ENCODE measurements around the gene GDAP2.
"Not testable (repeated sequence)": the region's sequence is repeated elsewhere in the genome, so short reads cannot be mapped to it uniquely, and the experiment has no call there.

The GDAP2 gene

DNA sequence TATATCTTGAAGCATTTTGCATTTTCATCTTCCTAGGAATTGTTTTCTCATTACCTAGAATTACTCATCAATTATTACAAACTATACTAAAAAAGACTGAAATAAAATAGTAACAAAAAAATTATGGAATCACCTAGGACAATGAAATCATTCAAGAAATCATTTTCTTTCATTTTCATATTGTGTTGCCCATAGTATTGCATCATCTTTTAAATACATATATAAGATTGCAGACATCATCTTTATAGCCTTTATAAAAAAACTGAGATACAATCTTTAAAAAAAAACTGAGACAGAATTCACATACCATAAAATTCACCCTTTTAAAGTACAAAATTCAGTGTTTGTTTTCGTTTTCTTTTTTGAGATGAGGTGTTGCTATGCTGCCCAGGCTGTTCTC lies 29.6 kb downstream of the GDAP2 start:
- no peak for DNase-seq (ENCODE audit: low read depth)

DNA sequence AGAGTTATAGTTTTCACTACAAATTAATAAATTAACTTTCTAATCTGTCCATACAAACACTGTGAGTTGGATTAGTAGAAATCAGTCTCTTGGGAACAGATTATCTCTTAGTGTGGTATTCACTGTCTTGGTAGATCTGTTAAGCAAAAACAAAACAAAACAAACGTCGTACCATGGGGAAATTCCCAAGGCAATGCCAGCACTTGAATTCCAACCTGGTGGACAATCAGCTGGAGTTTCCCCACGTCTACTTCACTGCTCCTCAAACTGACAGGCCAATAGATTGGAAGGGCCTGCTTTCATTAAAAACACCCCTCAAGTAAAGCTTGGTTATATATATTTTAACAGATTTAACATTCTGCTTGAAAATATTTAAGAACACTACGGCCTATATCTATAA lies 31.9 kb downstream of the GDAP2 start:
- no peak for DNase-seq (ENCODE audit: low read depth)

DNA sequence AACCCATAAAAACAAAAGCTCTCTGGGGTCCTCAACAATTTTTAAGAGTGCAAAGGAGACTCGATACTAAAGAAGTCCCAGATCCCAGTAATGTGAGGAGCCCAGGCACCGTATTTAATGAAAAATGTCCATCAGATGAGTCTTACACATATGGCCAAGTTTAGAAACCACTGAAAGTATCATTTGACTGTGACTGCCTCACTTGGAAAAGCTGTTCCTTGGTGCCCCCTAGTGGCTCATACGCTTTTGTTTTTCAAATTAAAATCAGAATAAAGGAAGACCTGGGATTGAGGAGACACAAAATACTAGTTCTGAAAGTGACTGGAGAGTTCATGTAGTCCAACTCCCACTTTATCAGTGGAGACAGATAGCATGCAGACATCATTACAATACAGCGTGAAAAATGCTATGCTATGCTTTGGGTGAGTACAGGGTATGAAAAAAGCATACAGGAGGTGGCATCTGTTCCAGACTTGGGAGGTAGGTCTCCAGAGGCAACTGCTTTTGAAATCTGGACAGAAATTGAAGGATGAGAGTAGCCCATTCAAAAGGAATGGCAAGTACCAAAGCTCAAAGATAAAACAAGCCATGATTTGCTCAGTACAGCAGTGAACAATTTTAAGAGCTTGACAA lies 33.8 kb downstream of the GDAP2 start:
- peak; percentile 88 for DNase-seq (ENCODE audit: low read depth)

DNA sequence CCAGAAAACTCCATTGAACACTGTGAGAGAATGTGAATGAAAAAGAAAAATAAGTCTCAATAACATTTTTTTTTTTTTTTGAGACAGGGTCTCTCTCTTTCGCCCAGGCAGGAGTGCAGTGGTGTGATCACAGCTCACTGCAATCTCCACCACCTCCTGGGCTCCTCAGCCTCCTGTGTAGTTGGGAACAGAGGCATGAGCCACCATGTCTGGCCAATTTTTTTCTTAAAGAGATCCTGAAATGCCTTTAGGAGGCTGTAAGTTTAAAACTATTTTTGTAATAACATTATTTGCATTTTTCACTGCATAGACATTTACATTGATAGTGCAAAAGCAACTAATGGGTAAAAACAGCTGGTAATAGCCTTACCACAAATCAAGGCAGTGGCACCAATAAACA lies 35.3 kb downstream of the GDAP2 start:
- peak; percentile 54 for DNase-seq (ENCODE audit: low read depth)

DNA sequence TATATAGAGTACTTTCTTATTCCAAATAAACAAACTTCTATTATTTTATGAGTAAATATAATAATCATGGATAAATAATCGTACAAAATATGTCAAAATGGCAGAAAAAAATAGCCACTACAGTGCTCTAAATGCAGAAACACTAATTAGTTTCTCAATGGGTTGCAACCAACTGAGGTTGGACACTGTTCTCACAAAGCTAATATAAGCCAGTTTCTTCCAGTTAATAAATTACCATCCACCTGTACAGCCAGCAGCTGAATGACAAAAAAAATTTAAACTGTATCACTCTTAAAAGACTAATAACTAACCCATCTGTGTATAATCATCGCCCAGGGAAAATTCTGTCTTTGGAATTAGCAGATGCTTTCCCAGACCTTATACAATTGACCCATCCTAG lies 36.9 kb downstream of the GDAP2 start:
- no peak for DNase-seq (ENCODE audit: low read depth)

DNA sequence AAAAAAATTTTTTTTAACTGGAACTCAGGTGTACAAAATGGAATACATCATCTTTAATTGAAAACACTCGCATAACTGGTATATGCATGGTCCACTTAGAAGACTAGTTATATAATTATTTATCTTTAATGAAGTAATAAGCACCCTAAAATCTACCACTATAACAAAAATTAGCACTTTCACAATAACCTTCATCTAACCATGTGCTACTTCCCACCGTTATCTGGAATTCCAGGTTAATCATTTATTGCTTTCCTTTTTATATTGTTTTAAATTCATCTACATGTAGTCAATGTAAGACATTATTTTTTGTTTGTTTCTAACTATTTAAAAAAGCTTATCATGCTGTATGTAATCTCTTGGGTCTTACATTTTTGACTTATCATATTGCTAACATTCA lies 39.0 kb downstream of the GDAP2 start:
- no peak for DNase-seq (ENCODE audit: low read depth)

DNA sequence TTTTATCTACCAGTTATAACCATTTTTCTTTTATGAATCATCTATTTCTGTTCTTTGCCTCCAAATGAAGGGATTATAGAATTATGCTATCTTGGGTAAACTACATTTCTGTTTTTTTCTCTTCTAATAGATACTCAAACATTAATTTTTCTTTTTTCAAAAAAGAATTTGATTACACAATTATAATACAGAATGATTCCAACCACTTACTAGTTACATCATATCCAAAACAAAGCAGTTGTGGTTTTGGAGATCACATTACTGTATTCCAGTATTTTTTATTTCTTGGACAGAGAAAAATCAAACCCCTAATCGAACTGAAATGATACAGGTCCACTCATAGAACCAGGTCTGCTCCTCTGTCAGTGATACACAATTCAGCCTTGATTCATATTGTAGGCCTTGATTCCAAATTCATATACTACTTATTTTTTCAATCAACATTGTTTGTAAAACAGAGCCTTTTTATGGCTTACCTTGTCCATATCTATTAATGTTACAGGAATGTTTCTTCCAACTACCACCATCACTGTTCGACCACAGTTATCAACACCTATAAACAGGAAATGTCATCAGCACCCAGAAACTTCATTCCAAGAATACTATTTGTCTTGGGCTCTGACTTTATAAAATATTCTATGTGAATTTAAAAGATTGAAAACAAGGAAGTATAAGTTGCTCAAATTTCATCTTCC lies 43.2 kb downstream of the GDAP2 start:
- DNase-seq (ENCODE audit: low read depth) = peak; percentile 61

DNA sequence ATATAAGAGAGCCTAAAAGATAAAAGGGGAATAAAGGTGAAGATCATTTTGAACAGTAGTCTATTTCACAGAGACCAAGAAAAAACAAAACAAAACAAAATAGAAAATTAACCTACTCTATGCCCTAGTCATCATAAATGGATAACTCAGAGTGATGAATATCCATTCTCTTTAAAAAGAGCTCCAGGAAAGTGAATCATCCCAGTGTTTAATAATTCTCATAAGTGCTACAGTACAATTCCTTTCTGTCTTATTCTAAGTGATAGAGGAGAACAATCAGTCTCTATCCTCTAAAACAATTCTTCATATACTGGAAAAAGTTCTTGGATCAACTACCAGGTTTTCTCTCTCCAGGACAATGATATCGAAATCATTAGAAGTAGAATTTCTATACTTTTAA lies 45.8 kb downstream of the GDAP2 start:
- peak; percentile 20 for DNase-seq (ENCODE audit: low read depth)

DNA sequence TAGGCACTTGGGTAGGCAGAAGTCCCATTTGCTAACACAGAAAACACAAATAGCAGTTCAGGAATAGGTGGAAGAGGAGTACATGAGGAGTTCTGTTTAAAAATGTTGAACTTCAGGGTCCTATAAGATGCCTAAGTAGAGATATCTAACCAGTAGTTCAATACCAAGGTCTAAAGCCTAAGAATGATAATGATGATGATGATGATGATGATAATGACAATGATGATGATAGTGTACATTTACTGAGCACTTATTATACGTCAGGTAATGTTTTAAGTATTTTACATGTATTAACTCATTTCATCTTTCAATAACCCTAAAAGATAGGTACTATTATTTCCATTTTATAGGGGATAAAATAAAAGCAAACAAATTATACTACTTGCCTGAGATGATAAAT lies 50.1 kb downstream of the GDAP2 start:
- DNase-seq (ENCODE audit: low read depth) = no peak

DNA sequence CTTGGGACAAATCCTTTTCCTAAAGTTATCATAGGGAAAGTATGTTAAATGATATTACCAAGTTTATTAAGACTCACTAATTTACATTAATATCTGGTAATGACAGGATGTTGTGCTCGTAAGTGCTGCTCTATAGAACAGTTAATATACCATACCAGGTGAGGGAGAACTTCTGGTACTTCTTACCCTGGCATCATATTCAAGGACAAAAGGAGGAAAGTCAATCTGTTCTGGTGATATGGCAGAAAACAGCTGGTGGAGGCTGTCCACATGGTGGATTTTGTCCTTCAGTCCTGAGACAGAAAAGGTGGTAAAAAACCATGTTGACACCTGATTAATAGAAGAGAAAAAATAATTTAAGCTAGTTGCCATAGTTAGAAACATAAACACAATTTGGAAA lies 51.6 kb downstream of the GDAP2 start:
- DNase-seq (ENCODE audit: low read depth) = no peak

DNA sequence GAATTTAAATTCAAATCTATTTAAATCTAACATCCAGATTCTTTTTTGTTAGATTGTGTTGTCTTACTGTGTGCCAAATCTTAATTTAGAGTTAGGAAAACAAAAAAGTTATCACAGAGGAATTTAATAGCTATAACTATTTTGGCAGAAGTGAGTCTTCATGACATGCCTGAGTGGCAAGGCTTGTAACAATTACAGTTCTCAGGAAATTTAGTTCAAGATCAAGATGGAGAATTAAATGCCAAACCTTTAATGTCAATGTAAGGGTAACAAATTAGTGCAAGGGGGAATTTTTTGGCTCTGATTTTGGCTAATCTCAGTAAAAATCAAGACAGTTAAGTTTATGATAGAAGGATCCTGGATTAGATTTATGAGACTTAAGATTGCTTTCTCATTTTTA lies 58.4 kb downstream of the GDAP2 start:
- peak; percentile 71 for DNase-seq (ENCODE audit: low read depth)

DNA sequence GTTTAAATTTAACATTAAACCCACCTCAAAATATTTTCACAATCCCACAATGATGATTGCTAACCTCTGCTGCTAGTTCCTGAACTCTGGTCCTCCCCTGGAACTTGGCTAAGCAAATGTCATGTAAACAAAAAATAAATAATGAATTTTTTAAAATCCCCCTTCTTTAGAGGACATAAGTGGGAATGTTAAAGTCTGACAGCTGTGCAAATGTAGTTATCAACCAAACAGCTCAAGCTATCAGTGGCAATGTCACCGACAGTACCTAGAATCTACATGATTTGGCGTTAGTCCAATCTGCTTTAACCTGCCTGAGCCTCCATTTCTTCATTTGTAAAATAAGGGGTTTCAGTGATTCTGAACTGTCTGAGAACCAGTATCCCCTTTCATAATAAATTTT lies 67.7 kb downstream of the GDAP2 start:
- no peak for DNase-seq (ENCODE audit: low read depth)

DNA sequence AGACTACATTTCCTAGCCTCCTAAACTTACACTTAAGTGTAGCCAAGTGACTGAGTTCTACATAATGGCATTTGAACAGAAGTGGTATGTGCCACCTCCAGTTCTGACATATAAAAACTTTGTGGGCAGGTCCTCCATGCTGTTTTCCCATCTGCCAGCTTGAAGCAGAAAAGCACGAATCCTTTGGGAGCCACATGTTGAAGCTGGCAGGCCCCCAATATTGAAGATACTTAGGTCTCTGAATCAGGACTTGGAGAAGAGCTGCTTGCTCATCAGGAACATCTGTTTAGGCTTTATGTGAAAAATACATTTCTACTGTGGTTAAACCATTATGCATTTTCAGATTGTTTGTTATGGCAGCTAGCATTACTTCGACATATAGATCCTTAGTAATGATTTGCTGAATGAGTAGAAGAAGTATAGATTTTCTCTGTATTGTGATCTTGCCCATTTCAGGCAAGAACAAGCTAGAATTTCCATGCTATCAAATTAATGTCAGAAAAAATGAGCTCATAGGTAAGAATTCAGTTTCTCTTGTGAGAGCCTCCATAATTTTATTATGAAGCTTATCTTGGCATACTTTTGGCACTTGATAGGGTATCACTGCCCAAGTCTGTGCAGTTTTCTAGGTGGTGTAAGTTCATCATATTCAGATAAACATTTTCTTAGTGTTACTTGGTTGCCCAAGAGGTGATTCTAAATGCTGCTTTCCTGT lies 68.4 kb downstream of the GDAP2 start:
- DNase-seq (ENCODE audit: low read depth) = peak; percentile 85

DNA sequence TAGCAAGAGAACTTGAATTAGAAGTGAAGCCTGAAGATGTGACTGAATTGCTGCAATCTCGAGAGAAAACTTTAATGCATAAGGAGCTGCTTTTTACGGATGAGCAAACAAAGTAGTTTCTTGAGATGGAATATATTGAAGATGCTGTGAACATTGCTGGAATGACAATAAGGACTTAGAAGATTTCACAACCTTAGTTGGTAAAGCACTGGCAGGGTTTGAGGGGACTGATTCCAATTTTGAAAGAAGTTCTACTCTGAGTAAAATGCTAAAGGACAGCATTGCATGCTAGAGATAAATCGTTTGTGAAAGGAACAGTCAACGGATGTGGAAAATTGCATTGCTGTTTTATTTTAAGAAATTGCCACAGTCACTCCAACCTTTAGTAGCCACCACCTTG lies 69.5 kb downstream of the GDAP2 start:
- no peak for DNase-seq (ENCODE audit: low read depth)

DNA sequence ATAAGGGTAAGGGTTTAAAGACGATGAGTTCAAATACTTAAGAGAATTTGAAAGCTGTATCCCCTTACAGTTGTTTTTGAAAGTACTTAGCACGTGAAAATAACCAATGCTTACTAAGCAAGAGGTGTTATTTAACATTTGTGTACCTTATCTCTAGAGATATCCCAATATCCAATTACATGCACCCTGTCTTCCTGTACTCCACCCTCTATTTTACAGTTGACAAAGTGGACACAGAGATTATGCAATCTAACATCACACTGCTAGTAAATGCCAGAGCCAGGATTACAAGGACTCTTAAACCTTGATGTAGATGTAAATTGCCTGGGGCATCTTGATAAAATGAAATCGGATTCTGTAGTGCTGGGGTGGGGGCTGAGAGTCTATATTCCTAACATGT lies 72.0 kb downstream of the GDAP2 start:
- DNase-seq (ENCODE audit: low read depth) = peak; percentile 14

DNA sequence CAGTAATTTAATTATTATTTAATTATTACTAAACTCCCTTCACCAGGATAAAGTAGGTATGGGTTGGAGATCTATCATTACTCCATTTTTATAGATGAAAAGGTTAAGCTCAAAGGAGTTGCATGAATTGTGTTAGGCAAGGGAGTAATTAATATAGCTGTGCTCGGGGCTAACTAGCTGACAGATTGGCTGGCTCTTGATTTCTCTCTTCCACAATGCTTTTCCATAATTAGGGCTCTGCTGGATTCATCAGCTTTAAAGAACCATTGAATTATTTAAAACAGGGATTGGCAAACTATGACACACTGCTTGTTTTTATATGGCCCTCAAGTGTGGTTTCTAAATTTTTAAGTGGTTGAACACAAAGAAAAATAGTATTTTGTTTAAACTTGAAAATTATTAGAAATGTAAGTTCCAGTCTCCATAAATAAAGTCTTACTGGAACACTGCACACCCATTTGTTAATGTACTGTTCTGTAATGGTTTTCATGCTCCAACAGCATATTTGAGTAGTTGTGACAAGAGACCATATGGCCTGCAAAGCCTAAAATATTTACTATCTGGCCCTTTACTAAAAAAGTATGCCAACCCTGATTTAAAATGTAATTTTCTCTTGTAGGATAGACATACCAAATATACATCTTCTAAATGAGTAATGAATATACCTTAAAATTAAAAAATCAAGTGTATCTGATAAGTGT lies 76.4 kb downstream of the GDAP2 start:
- DNase-seq (ENCODE audit: low read depth) = peak; percentile 9

DNA sequence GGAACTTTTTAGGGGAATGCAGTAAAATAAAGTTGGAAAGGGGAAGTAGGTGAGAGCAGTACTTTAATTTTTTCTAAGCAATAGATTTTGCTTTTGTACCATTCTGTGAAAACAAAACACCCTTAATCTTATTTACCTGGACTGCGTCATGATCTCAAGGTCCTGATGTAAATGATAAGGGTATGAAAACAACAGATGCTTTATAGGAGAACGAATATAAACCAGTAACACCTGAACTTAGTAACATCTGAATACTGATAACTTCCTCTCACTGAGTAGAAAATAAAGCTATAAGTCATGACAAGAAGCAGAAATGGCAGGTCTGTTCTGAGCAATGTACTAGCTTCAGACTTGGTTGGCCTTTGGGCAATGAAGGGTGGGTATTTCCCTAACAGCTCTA lies 77.7 kb downstream of the GDAP2 start:
- DNase-seq (ENCODE audit: low read depth) = no peak

DNA sequence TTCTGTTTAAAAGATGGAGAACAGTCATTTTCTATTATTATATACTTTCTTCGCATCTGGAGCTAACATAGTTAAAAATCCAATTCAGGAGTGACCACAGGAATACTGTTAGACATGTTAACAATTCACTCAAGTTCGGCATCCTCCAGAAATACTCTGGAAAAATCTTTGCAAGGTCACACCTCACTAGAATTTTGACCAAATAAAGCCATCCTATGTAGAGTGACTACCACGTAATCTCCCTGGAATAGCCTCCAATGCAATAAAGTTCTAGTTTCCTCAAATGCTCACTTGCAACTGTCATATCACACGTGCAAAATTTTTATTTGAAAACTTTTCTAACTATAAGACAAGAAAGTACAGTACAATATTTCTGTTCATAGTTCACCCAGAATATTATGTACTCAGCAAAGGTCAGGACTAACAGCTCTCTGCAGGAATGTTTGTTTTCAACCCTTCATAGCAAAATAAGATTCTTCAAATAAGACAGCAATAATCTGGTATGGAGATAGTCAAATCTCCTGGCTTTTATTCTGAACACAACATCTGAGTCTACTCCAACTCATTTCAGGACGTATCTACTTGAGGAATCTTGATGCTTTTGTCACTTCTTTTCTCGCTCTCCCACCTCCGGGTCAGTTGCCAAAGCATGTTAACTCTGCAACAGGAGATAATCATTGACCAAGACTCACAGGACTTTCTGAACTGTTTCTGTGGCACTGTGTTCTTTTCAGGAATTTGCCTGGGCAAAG lies 82.6 kb downstream of the GDAP2 start:
- no peak for DNase-seq (ENCODE audit: low read depth)

DNA sequence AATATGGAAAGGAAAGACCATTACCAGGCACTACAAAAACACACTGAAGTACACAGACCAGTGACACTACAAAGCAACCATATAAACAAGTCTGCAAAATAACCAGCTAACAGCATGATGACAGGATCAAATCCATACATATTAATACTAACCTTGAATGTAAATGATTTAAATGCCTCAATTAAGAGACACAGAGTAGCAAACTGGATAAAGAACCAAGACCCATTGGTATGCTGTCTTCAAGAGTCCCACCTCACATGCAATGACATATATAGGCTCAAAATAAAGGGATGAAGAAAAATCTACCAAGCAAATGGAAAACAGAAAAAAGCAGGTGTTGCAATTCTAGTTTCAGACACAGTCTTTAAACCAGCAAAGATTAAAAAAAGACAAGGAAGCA lies 84.9 kb downstream of the GDAP2 start:
- not testable (repeated sequence) for DNase-seq (ENCODE audit: low read depth)

DNA sequence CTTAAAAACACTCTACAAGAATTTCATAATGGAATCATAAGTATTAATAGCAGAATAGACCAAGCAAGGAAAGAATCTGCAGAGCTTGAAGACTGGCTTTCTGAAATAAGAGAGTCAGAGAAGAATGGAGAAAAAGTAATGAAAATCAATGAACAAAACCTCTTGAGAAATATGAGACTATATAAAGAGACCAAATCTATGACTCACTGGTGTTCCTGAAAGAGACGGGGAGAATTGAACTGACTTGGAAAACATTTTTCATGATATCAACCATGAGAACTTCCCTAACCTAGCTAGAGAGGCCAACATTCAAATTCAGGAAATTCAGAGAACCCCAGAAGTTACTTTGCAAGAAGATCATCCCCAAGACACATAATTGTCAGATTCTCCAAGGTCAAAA lies 85.6 kb downstream of the GDAP2 start:
- DNase-seq (ENCODE audit: low read depth) = no peak

DNA sequence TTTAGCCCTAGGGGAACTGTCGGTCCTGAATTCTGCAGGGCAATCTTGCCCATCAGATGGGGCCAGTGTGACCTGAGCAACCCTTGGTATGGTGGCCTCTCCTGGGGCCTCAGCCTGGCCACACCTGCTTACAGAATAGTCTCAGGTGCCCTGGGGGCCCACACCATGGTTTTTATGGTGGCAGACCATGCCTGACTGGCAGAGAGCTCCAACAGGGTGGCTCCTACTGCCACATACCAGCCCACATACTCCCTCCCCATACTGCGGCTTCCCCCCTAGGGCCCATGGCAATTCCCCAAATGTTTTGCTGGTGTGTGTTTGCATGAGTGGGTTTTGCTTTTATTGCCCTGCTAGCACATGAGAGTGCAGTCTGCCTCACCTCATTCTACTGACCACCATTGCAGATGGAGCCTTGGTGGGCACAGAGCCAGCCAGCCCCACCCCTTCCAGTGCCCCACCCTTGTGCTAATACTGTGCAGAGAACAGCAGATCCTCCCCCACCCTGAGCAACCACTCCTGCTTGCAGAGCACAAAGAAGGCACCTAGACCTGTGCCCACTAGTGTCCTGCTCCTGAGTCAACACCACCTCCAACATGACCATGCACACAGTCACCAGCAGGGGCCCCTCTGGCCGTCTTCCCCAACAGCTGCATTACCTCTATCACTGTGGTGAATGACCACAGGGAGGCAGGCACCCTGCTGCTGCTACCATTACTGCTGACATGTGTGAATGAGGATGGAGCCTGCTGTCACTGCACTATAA lies 86.8 kb downstream of the GDAP2 start:
- peak; percentile 46 for DNase-seq (ENCODE audit: low read depth)
